Mesothelial cell of epicardium (in vitro differentiated cells): Measurements from ENCODE around the gene CAMKMT. TPM values are rescaled to one million over a fixed set of nuclear protein-coding genes. Genes with fewer than 3 reads are reported as not detected.

Experiments used
- DNase-seq, 2 experiments: peaks; one replicate each; pipeline ENCODE4 v3.0.0; 2021; ENCODE audit warnings: low spot score in 2 of 2; ENCODE audit not compliant: unreplicated experiment in 2 of 2
- H3K27ac Mint-ChIP-seq: 2 replicates; pipeline ENCODE4 v1.8.0; 2021; ENCODE audit warnings: mixed read lengths
- H3K27me3 Mint-ChIP-seq: 2 replicates; pipeline ENCODE4 v1.8.0; 2021; ENCODE audit warnings: low read depth, mixed read lengths
- H3K36me3 Mint-ChIP-seq: 2 replicates; pipeline ENCODE4 v1.8.0; 2021; ENCODE audit warnings: mixed read lengths
- H3K4me1 Mint-ChIP-seq: 2 replicates; pipeline ENCODE4 v1.8.0; 2021; ENCODE audit warnings: mixed read lengths
- H3K4me3 Mint-ChIP-seq: 2 replicates; pipeline ENCODE4 v1.8.0; 2021; ENCODE audit warnings: mild to moderate bottlenecking, moderate library complexity, mixed read lengths
- H3K9me3 Mint-ChIP-seq: 2 replicates; pipeline ENCODE4 v1.8.0; 2021; ENCODE audit warnings: mixed read lengths
- total RNA-seq: library from RNA; stranded (reverse); gene quantifications from 3 replicates; pipeline ENCODE4 v1.2.1, GENCODE V29; 2021
- TF ChIP-seq, protein P1 (sequence below): fragments of 200-600 bp; sonication (generic); IDR thresholded peaks from one replicate; pipeline ENCODE4 v1.5.0; 2021; ENCODE audit warnings: antibody characterized with exemption; ENCODE audit not compliant: unreplicated experiment

CAMKMT gene
- total RNA-seq, 1 donor from 2014 or later: 8.3 TPM

DNA sequence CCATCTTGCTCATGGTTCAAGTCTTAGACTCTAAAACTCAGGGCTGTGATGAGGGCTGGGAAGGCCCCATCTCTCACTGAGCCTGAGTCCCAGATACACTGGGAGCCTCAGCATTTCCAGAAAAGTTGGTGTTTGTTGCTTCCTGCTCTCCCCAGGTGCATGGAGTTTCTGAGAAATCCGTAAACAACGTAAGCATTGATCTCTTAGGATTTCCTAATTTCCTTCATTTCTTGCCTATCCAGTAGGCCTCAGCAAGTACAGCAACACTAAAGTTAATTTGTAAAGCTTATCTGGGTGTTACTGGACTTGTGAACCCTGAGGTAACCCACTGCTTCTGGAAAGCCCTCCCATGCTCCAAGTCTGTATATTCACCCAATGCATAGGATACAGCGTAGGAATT, 380.3 kb downstream of the CAMKMT start:
- DNase-seq: no peak
- Mint-ChIP-seq H3K9me3 (peaks cover 7% of the 10 kb centered on the region), H3K4me1 (peaks cover 8% of the 10 kb centered on the region), H3K27me3 (no peaks in the 10 kb centered on the region), H3K36me3 (peaks cover 2% of the 10 kb centered on the region), H3K27ac (no peak overlapping the region), H3K4me3 (no peak overlapping the region)
- TF ChIP-seq, protein P1, sequence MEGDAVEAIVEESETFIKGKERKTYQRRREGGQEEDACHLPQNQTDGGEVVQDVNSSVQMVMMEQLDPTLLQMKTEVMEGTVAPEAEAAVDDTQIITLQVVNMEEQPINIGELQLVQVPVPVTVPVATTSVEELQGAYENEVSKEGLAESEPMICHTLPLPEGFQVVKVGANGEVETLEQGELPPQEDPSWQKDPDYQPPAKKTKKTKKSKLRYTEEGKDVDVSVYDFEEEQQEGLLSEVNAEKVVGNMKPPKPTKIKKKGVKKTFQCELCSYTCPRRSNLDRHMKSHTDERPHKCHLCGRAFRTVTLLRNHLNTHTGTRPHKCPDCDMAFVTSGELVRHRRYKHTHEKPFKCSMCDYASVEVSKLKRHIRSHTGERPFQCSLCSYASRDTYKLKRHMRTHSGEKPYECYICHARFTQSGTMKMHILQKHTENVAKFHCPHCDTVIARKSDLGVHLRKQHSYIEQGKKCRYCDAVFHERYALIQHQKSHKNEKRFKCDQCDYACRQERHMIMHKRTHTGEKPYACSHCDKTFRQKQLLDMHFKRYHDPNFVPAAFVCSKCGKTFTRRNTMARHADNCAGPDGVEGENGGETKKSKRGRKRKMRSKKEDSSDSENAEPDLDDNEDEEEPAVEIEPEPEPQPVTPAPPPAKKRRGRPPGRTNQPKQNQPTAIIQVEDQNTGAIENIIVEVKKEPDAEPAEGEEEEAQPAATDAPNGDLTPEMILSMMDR: no peak

DNA sequence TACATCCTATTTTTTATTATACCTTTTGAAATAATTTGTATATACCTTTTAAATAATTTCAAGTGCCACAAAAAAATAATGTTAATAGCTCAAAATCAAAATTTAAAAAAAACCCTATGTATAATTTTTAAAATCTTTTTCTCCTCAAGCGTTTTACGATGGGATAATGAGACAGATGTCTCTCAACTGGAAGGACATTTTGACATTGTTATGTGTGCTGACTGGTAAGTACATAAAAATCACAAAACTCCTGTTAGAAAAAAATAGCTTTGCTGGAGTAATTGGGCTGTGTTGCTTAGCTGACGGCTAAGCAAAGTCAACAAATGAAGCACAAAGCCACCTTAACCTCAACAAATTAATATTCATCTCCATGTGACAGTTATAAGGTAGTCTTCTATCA, 381.7 kb downstream of the CAMKMT start:
- TF ChIP-seq, protein P1: no peak
- H3K36me3 Mint-ChIP-seq: no peaks in the 10 kb centered on the region
- H3K27me3 Mint-ChIP-seq: no peaks in the 10 kb centered on the region

DNA sequence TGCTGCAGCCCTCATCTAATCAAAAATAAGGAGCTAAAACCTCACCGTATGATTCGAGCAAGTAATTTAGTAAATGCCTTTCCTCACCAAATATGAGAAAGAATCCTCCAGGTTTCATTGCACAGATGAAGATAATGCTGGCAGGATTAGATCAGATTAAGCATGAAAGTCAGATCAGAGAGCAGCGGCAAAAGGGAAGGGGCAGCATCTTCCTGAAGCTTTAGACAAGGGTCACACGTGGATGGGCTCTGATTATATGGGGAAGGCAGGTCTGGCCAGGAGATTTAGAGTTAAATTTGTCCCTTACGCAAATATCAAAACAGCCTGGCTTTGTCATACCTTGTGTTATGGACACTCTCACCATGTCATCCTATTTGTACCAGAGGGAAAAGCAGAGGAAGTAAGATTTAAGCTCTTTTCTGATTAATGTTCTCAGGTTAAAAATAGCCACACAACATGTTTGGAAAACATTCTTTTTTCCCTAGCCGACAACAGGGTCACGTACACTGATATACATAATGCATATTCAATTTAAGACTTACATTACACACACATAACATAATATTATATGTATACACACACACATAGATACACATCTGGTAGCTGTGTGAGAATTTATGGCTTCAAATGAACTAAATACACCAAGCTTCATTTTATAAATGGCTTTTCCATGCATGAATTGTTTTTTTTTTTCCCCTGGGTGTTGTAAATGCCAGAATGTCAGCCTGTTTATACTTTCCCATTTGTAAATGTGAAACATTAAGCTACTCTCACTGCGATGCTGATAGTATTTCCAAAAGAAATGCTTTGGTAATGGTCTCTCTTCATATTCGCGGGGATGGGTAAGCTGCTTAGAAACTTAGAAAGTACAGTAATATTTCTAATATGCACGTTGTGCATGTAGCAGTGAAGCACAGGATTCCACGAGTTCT, 383.5 kb downstream of the CAMKMT start:
- Mint-ChIP-seq H3K4me3 (no peak overlapping the region), H3K4me1 (peaks cover 10% of the 10 kb centered on the region), H3K9me3 (no peaks in the 10 kb centered on the region), H3K27me3 (no peaks in the 10 kb centered on the region), H3K27ac (no peak overlapping the region), H3K36me3 (no peaks in the 10 kb centered on the region)
- DNase-seq: no peak
- TF ChIP-seq, protein P1: no peak

More for the DNA sequence above, 381.7 kb downstream of the CAMKMT start:
- Mint-ChIP-seq H3K4me1 (peaks cover 10% of the 10 kb centered on the region), H3K27ac (no peak overlapping the region), H3K9me3 (no peaks in the 10 kb centered on the region), H3K4me3 (no peak overlapping the region)
- DNase-seq: no peak

DNA sequence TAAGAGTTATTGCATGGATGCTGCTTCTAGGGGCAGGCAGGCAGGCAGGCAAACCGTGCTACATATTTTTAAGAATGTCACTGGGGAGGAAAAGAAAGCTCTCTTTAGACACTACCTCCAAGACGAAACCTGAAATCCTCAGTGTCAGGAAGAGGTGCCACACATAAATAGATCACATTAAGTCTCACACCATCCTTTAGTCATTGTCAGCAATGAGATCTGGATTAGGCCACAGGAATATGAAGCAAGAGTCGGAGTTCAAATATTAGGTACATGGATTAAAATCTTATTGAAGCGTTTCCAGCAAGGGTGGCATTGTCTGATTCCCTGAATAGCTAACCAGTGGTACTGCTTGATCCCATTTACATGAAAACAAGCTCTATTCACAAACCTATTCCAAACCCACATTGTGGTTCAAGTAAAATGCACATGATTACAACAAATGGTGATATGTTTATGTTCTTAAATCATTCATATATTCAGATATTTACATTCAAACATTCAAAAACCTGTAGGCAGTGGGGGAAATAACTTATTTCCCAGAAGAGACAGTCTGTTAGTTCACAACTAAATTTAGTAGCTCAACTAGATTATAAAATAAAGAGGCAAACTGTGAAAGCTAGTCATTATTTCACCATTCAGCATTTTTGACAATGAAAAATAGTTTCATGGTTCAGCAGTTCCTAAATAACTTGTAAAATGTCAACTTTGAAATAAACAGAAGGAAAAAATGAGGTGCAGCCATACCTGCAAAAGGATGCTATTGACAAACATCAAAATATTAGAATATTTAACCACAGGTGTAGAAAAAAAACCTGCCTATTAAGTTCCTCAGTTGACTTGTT, 384.4 kb downstream of the CAMKMT start:
- H3K27me3 Mint-ChIP-seq: no peaks in the 10 kb centered on the region
- no peak overlapping the region for H3K4me3 Mint-ChIP-seq
- H3K36me3 Mint-ChIP-seq: no peaks in the 10 kb centered on the region
- DNase-seq: no peak
- H3K9me3 Mint-ChIP-seq: no peaks in the 10 kb centered on the region
- TF ChIP-seq, protein P1: no peak
- no peak overlapping the region for H3K27ac Mint-ChIP-seq
- peaks cover 10% of the 10 kb centered on the region for H3K4me1 Mint-ChIP-seq

DNA sequence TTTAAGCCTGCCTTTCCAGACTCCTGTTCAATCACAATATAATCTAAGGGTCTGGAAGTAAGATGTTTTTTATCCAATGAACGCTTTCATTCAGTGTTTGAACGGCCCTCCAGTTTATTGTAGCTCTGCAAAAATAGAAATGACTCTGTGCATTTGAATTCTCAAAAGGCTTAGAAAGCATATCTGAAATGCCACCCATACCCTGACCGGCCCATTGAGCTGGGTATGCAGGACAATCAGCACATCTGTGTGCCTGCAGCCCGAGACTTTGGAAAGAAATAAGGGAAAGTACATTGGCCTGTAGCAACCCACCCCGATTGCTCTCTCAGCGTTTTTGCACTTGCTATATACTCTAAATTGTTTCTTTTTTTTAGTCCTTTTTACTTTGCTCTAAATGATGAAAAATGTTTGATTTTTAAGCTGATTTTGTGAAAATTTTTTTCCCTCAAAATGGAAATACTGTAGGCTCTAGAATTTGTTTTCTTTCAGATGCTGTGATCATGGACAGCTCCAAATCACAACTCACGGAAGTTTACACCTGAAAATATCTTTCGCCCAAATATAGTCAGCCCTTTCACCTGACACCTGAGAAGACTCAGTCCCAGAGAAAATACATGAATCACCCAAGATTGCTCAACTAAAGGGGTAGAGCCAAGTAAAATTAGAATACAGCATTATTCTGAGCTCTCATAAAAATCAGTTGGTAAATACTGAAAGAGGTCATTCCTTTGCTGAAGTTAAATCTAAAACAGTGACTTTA, 385.3 kb downstream of the CAMKMT start:
- no peak overlapping the region for H3K27ac Mint-ChIP-seq
- no peak overlapping the region for H3K4me3 Mint-ChIP-seq
- TF ChIP-seq, protein P1: no peak
- H3K9me3 Mint-ChIP-seq: no peaks in the 10 kb centered on the region
- no peak for DNase-seq
- peaks cover 10% of the 10 kb centered on the region for H3K4me1 Mint-ChIP-seq
- H3K27me3 Mint-ChIP-seq: no peaks in the 10 kb centered on the region
- H3K36me3 Mint-ChIP-seq: no peaks in the 10 kb centered on the region
